HG03460 (cell line): ENCODE measurements around the gene PHETA2.
A peak's percentile ranks its signal among the peaks of the same experiment; 100 is the strongest.
"Not testable (repeated sequence)": the region's sequence is repeated elsewhere in the genome, so short reads cannot be mapped to it uniquely, and the experiment has no call there.

Source experiments
- ATAC-seq: cut with Tn5 transposase; IDR thresholded peaks from one replicate; pipeline ENCODE4 v1.9.1; 2021; ENCODE audit not compliant: unreplicated experiment

Gene PHETA2

GRCh38 chr22:42069801-42070516 lies 4.1 kb upstream of the PHETA2 start:
- peak; percentile 13 for ATAC-seq

DNA sequence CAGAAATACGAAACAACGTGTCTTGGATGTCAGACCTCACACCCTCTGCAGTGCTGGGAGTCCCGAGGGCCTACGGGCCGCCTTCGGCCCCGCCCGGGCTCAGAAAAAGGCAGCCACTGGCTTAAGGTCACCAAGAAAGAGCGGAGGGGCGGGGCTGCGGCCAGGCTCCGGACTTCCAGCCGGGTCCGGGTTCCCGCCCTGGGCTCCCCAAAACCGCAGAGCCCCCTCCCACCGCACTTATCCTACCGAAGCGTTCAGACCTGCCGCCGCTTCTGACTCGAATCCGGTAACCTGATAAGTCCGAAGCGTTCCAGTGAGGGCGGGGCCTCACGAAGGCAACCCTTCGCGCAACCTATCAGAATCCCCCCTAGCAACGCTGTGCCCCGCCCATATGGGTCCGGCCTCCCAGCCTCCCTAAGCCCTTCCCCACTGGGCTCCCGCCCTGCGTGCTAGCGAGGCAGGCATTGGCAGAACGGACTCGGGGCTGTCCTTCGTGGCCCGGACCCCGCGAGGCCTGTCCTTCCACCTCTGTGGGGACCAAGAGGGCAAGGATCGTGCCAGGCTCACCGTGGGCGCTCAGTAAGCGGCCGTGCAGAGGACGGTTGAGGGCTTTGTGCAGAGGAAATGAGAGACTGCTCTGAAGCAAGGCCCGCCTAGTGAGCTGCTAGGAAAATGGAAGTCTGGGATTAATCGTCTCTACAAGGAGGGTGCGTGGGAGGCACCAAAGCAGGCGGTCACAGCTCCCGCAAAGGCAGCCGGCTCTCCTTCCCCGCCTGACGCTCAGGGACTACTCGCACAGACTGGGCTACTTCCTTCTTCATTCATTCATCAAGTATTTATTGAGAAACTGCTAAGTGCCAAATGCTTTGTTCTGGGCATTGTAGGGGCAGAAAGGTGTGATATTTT lies 3.3 kb upstream of the PHETA2 start, which contains the start of gene NAGA:
Gene NAGA, minus strand, starts transcription at position 296 of the 906 bp plus-strand sequence. CDS start 515 bp downstream, outside the sequence.
- ATAC-seq, result peak; percentile 85

GRCh38 chr22:42071508-42071907 lies 2.5 kb upstream of the PHETA2 start:
- ATAC-seq, result not testable (repeated sequence)

DNA sequence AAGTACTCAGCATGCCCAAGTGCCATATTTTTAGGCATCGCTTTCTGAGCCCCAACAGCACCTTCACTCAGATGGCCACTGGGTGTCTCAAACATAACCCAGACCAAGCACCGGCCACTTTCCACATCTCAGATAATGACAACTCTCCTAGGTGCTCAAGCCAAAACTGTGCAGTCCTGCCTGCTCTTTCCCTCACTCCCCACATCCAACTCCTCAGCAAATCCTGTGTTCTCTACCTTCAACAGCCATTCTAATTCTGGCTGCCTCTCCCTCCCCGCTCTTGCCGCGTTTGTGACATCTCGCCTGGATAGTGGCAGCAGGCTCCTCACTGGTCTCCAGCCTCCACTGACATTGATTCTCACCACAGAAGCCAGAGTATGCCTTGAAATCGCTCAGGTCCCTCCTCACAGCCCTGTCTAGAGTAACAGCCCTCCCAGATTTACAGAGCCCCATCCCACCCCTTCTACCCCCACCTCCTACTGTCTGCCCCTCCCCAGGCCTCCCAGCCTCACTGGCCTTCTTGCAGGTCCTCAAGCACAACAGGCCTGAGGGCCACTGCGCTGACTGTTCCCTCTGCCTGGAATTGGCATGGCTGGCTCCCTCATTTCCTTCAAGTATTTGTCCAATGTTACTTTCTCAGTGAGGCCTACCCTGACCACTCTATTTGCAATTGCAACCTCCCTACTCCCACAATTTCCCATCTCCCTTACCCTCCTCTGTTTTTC lies 1.3 kb upstream of the PHETA2 start:
- ATAC-seq, result no peak

- ATAC-seq, result no peak
Observed at GRCh38 chr22:42073621-42074041, 417 bp upstream of the PHETA2 start.

- no peak for ATAC-seq
Observed at GRCh38 chr22:42074846-42075676, 1.0 kb downstream of the PHETA2 start.

- ATAC-seq, result no peak
Observed at GRCh38 chr22:42076764-42077485, 2.9 kb downstream of the PHETA2 start.

- no peak for ATAC-seq
Observed at GRCh38 chr22:42077486-42078125, 3.6 kb downstream of the PHETA2 start.

GRCh38 chr22:42078469-42079318 lies 4.6 kb downstream of the PHETA2 start:
- ATAC-seq, result no peak

- peak; percentile 80 for ATAC-seq
Observed at GRCh38 chr22:42079319-42080251, 5.5 kb downstream of the PHETA2 start, which contains the start of gene SMDT1. Gene SMDT1, plus strand, starts transcription at chr22:42079700. Its CDS starts 69 bp downstream, at chr22:42079769.

DNA sequence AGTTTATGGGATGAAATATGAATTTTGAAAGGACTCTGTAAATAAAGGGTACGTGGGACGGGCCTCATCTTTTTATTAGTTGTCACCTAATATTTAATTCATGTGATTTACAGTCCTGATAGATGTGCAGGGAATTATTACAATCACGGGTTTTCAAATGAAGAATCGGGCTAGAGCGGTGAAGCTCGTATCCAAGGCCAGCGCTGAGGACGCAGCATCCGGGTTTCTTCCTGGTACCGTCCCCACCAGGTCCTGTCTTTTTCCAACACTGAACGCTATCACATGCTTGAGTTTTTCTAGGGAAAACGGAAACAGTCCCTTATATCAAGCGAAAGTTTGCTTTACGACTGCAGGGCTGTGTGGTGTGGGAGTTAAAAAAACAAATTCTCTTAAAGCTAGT lies 6.2 kb downstream of the PHETA2 start:
- ATAC-seq, result no peak

GRCh38 chr22:42083119-42083518 lies 9.1 kb downstream of the PHETA2 start:
- no peak for ATAC-seq

DNA sequence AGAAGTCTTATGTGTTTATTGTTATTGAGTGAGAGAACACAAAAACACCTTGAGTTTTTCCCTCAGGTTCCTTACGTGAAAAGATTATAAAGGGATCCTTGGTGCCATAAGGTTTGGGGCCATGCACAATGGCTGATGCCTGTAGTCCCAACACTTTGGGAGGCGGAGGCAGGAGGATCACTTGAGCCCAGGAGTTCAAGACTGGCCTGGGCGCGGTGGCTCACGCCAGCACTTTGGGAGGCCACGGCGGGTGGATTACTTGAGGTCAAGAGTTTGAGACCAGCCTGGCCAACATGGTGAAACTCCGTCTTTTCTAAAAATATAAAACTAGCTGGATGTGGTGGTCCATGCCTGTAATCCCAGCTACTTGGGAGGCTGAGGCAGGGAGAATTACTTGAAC lies 10.8 kb downstream of the PHETA2 start:
- ATAC-seq, result no peak

- ATAC-seq, result no peak
Observed at GRCh38 chr22:42086051-42086450, 12.0 kb downstream of the PHETA2 start.

DNA sequence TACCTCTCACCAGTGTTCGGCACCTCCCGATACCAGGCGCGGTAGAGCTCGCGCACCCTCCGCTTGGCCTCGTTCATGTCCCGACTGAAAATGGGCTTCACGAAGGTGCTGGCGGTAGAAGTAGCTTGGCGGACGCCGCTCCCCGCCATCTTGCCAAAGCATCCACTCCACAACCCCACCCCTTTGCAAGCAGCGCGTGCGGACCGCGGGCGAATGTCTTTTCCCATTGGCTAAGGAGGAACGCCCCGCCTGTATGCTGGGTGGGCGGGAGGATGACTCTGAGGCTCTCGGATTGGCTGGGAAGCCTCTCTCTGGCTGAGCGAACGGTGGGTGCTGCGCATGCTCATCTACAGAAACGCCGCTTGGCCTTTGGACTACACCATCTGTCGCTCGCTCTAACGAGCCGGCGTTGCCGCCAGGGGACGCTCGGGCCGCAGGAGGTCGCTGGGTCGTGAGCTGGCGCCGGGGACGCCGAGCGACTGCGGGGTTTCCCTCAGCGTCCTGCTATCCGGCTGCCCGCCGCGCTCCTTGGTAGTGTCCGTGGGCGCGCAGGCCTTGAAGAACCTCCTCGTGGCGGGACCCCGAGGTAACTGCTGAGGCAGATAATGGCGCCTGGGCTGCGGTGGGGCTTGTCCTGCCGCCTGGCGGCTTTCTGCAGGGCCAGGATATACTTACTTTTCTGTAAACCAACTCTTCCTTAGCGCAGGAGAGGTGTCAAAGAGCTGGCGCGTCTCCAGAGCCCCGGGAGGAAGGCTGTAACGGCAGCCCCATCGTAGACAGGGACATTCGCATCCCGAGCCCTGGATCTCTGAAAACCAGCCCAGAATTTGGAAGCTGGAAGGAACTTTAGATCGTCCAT lies 16.8 kb downstream of the PHETA2 start, which contains the start of gene NDUFA6:
Gene NDUFA6, minus strand, starts transcription at position 177 of the 859 bp plus-strand sequence. Its CDS starts 28 bp downstream, at position 149.
- ATAC-seq, result peak; percentile 85

DNA sequence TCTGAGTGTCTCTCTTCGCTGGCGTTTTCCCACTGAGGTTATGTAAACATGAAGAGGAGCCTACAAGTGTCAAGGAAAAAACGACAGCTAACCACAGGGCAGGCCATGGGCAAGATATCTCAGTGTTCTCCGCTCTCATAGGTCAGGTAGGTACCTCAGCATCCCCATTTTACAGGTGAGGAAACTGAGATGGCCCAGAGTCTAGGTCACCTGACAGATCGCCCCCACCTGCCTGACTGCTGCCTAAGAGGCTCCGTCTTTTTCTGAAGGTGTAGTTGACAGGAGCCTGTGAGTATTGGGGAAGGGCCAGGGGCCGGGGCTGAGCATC lies 17.4 kb downstream of the PHETA2 start:
- ATAC-seq, result no peak
